AG08395 (cell line): Measurements from ENCODE around the gene SLC25A48.

ENCODE experiments used
- DNase-seq: peaks from one replicate; pipeline ENCODE4 v3.0.0; 2012; ENCODE audit warnings: mixed read lengths, low spot score

The SLC25A48 gene, protein sequence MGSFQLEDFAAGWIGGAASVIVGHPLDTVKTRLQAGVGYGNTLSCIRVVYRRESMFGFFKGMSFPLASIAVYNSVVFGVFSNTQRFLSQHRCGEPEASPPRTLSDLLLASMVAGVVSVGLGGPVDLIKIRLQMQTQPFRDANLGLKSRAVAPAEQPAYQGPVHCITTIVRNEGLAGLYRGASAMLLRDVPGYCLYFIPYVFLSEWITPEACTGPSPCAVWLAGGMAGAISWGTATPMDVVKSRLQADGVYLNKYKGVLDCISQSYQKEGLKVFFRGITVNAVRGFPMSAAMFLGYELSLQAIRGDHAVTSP

DNA sequence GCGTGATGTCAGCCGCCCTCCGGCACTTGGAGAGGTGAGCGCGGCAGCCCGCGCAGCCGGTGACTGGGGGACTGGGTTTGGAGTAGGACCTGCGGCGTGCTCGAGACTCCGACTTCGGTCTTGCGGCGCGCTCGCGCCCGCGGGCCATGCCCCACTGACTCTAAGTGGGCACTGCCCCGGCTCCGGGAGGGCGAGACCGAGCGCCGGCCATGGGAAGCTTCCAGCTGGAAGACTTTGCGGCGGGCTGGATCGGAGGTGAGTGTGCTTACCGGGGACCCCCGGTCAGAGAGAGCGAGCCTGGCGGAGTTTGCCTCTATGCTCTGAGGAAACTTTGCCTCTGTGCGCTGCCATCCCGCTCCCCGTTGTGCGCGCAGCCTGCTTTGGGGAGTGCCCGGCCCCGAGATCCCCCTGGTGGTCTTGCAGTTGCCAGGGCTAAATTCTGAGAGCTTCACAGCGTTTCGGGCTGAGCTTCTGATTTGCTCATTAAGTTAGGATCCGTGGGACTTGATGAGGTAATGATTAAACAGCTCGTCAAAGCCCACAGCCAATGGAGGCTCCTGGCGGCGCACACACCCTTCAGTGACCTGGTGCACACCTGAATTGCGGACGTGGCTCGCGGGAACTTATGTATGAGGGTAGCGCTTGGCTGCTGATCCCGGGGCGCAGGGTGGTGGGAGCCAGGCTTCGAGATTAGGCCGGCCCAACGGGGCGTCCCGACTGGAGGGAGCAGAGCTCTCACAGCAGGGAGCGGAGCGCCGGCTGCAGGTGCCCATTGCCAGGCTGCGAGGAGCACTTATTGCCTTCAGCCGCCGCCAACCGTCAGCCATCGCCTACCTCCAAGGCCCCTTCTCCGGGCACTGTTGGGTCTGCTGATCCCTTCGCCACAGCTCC lies at the start of gene SLC25A48:
Gene SLC25A48 (plus strand): TSS at position 25 of the 891 bp plus-strand sequence. CDS start 185 bp downstream, at position 210.
- peak; percentile 67 for DNase-seq

DNA sequence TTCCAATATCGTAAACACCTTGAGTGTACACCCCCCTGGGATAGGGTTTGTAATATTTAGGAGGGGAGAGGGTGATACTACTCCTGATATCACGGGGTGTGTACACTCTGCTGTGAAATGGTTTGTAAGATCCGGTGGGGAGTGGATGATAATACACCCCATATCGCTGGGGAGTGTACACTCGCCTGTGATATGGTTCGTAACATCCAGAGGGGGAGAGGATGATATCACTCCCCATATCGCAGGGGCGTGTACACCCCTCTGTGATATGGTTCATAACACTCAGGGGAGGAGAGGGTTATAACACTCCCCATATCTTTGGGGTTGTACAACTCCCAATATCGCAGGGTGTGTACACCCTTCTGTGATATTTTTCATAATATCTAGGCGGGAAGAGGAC lies 33.8 kb upstream of the SLC25A48 start:
- DNase-seq = no peak

DNA sequence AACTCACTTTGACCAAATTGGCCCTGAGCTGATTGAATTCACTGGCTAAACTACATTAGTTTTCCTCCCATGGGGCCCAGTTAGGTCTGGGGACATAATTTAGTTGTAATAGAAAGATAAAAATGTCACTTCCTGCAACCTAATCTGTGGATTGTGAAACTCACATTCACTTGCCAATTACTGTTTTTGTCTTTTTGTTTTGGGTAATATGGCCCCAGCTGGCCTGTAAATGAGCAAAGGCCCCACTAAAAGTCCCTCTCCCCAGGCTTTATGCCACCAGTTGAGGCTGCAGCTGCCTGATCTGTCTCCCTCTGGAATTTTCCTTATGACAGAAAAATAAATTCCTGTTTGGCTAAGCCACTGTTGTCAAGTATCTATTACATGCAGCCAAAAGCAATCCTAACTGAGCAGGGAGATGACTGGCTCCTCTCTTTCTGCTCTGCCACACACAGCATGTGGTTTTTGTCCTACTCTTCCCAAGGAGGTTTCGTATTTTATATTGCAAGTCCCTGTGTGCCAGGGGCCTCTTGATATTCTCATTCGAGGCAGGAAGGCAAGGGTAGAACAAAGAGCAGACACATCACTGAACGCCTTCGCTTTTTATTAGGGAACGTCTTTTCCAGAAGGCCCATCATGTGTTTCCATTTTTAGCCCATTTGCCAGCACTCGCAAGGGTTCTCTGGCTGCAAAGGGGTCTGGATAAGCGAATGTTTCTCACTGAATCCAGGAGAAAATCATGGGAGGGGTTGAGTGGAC lies 24.1 kb upstream of the SLC25A48 start:
- no peak for DNase-seq

DNA sequence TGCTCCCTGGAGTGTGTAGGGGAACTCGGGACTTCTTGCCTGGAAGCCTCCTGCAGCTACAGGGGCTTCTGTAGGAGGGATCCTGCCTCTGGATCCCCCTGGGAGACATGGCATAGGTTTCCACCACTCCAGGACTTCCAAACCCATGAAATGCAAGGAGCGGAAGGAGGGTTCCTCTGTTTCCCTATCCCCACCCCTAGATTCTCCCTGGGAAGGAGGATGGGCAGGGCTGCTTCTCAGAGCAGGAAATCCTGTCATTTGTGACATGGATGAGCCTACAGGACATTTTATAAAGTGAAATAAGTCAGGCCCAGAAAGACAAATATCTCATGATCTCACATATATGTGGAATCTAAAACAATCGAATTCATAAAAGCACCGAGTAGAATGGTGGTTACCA lies 23.5 kb upstream of the SLC25A48 start:
- no peak for DNase-seq

DNA sequence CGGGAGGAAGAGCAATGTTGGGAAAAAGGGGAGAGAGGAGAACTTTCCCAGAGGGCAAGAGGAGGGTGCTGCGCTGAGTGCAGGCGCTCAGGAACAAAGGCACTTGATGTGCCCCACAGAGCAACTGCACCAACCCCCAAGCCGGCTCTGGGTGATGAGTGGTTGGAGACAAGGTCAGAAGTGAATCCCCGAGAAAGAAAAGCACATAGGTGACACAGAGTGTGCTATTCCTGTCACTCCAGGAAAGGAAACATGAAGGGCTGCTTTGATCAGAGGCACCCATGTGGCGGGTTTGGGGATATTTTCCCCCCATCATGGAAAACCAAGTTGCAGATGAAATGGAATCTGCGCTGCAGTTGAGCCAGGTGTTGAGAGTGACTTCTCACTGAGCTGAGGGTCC lies 20.7 kb upstream of the SLC25A48 start:
- DNase-seq = no peak

DNA sequence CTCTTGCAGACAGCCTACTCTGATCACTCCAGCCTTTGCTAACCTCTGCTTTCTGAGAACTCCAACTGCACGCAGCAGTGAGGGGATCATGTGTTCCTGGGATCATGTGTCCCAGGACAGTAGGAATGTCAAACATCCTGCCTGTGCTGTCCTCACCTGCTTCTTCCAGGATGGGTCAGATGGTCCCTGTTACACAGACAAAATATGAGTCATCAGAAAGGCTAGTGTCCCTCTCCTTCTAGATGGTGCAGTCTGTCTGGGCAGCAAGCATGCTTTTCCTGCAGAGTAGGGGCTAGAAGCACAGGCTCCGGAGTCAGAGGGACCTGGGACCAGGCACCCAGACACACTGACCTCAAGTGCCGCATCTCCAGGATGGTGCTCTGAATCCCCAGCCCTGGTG lies 20.1 kb upstream of the SLC25A48 start:
- DNase-seq = no peak

DNA sequence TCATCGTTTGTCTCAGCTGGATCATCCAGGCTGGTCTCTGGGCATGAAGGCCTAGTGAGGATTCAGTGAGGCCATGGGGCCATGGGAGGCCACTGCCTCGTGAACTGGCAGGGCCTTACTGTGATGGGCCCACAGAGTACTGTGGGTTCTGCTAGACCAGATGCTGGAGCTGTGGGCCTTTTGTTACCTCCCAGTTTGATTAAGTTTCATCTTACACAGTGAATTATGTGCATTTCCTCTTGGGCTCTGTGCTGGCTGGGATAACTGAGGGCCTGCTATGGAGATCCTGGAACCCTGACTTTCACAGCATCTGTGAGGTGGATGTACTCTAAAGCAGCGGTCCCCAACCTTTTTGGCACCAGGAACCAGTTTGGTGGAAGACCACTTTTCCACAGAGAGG lies 19.7 kb upstream of the SLC25A48 start:
- no peak for DNase-seq

DNA sequence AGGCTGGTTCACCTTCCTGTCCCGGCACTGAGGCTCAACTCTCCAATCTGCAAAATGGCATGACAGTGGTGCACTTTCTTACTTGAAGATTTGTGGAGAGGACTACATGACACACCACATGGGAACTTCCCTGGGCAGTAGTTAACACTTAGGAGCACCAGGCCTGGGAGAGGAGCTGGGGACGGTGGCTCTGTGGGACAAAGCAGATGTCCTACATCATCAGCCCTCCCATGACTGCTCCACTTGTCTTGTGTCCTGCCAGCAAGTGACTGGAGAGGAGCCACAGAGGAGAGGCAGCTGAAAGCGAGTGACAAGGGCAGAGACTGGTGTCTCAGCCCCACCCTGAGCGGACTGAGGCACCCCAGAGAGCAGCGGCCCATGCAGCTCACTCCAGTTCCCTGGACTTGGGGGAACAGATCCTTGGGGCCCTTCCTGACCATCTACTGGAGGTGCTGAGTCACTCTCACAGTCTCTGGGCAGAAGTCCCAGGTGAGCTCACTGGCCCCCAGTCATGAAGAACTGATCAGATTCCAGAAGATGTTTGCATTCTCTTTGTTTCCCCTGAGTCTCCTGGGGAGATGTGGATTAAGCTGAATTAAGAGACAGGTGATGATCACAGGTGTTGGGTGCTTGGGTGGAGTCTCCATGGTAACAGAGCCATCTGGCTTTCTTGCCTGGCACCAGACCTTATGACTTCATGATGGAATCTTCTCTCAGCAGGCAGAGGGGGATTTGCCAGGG lies 13.2 kb upstream of the SLC25A48 start:
- DNase-seq = no peak

DNA sequence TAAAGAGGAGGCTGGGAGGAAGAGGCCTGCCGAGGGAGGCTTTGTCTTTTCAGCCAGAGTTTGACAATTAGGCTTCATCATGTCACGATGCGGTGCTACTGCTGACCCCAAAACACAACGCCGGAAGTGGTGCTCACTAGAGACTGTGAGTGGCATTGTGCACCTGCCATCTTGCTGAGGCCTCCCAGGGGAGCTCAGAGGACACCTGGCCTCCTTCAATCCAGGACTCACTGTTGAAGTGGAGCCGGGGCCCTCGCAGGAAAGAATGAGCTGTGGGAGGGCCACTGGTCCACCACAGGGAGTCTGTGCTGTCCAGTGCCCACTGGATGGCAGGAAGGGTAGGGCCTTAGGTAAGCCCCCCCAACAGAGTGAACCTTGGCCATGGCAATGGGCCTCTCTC lies 12.7 kb upstream of the SLC25A48 start:
- DNase-seq = no peak

DNA sequence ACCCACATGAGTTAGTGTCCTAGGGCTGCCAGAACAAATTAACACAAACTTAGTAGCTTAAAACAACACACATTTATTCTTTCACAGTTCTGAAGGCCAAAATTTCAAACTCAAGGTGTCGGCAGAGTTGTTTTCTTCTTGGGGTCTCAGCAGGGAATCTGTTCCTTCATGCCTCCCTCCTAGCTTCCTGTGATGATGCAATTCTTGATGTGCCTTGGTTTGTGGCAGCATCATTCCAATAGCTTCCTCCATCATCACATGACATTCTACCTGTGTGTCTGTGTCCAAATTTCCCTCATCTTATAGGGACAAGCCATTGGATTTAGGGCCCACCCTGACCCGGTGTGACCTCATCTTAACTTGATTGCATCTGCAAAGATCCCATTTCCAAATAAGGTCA lies 12.2 kb upstream of the SLC25A48 start:
- no peak for DNase-seq

DNA sequence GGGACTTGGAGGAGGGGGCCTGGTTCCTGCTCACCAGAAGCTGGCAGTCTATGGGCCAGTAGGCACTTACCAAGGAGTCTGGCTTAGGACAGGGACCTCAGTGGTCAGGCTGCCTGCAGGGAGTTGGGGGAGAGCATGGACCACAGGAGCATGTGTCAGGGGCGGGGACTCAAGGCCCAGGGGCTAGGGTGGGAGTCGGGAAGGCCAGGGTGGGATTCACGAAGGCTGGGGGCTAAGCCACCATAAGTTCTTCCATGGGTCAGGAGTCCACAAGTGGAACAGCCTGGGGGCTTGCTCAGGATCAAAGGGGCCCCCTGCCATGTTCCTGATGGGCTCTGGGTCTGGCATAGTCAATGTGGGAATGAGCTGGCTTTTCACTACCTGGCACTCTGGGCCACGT lies 11.5 kb upstream of the SLC25A48 start:
- no peak for DNase-seq

DNA sequence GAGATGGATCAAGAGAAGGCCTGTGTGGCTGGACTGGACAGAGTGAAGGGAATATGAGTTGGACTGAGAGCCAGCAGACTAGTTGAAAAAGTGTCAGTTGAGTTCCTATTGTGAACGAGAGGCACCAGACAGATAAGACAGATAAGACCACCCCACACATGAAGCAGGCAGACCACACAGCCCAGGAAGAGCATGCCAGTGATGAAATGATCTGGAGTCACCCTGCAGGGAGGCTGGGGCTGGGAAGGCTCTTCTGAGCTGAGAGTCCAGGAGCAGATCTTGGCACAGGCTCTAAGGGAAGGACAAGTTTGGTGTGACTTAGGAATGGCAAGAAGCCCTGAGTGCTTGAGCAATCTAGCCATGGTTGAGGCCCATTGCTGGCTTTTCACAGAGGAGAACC lies 10.6 kb upstream of the SLC25A48 start:
- no peak for DNase-seq

DNA sequence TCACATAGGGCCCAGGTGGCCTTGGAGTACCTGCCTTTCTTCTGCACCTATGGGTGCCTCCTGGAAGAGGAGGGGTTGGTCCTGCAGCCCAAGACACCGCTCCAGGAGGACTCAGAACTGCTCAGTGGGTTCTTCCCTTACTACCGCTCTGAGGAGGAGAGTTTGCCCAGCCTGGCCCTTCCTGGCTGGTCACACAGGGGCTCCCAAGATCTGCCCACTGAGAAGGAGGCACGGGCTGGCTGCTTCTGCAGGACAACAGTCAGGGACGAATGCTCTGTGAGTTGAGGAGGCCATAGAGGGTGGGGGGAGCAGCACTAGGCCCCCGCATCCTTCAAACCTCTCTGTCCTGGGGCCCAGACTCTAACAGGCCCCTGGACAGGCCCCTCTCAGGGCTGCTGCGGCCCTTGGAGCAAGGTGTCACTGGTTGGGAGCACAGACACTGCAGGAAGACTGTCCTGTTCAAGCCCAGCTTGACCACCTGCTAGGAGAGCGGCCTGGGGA lies 9.9 kb upstream of the SLC25A48 start:
- no peak for DNase-seq

DNA sequence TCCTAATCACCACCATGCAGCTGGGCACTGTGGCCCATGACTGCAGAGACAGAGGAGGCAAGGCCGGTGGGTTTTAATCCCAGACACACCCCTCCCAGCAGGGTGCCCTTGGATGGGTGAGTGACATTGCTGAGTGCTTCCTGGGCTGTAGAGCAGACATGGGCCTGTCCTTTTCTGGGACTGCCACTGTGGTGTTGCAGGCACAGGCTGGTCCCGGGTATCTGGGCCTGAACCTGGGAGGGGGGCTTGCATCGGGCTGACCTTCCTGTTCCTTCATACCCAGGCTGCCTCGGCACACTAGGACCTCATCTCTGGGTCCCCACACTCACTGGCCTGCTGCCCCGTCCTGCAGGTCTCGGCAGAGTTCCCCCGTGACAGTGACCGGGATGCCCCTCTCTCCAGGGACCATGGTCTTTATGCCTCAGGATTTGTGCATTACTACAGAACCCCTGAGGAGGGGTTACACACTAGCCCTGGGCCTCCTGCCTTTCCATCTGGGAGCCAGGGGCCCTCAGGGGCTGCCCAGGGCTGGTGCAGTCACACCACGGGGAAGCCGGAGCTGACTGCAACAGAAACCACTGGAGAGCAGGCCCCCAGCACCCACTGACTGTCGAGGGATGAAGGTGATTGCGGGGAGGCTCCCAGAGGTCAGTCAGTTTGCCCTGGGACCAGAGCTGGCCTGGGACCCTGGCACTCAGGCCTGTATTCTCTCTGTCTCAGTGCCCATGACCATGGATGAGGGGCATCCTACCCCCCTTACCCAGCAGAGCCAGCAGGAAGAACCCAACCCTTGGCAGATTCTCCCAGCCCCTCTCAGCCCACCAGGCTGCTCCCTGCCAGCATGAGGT lies 8.9 kb upstream of the SLC25A48 start:
- DNase-seq = no peak

DNA sequence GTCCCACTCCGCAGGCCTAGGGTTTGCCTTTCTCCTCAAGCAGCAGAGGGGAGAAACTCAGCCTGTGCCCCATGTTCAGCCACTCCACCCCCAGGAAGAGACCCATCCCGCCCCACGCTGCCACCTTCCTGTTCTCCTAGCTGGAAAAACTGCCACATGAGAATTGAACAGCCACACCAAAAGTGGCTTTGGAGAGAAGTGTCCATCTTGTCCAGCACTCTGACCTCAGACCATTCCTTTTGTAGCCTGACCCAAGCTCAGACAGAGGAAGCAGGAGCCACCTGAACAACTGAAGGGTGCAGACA lies 8.3 kb upstream of the SLC25A48 start:
- DNase-seq = no peak

DNA sequence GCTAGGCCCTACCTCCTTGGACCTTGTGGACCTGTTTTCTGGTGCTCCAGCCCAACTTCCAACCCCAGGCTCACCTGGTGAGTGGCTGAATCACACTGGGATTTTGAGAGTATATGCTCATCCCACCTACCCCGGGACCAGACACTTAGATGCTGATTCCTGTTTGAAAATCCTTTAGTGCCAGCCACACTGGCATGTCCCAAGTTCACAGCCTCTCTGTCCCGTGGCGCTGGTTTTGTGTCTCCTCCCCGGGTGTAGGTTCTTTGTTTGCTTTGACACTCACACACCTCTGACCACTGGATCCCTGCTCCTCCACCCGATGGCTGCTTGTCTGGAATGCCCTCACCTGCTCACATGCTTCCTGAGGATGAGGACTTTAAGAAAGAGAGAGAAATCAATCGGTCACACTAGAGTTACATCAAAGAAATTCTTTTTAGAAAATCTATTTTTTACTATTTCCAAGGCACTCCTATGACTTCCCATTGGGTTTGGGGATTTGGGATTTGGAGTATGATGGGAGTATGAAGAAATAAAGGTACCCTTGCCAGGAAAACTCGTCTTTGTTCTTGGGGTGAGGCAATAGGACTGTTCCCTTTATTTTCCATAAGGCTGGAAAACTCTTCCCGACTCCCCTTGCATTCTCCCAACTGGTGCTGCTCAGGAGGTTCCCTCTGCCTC lies 7.3 kb upstream of the SLC25A48 start:
- DNase-seq = no peak

DNA sequence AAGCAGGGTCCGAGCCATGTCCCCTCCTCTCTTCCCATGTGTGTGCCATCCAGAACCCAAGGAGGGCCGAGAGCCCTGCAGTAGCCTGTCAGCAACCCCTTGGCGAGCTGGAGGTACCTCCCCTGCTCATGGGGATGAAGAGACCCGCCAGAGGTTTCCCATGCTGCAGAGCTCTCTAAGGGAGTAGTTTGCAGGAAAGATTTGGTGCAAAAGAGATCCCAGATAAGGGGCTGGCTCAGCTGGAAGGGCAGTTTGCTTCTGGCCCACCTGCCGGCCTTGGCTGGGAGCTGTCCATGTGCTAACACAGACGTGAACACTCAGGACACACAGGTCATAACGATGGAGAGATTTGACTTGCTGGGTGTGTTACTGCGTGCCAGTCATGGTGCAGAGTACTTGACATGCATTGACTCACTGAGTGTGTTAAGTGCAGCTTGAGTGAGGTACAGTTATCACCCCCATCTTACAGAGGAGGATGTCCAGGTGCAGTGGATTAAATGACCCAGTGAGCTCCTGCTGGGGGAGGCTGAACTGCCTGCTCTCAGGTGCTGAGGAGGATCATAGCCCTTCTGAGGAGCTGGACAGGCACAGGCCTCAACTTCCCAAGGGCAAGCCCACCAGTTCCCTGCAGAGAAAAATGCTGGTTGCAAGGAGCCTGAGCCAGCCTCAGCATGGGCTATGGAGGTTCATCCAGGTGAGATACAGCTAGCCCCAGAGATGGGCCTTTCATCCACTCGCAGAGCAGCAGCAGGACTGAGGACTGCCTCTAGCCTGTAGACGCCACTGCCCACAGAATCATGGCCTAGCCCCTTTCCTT lies 6.3 kb upstream of the SLC25A48 start:
- DNase-seq = no peak

DNA sequence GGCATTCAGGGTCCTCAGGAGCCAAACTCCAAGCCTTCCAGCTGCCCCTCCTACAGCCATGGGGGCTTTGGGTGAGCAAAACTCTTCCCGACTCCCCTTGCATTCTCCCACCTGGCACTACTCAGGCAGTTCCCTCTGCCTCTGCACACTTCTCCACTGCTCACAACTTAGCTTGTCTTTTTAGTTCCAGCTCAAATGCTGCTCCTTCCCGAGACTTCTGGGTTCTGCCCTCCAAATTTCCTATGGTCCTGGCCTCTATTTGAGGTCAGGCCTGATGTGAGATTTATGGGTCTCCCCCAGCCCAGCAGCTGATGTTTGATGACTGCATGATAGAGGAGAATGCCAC lies 5.7 kb upstream of the SLC25A48 start:
- DNase-seq = no peak

DNA sequence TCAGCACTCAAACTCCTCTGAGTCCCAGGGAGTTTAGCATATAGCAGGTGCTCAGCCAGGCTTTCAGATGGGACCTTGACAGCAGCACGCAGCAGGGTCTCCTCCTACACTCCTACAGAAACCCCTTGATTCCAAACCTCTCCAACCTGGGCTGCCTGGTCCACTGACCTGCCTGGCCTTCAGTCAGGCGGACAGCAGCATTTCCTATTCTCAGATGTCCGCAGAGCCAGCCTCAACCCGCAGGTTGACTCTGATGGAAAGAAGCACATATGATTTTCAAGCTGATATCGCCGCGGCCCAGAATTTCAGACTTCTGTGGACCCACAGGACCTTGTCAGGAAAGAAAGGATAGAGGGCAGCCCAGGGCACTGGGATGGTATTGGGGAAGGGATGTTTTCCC lies 5.3 kb upstream of the SLC25A48 start:
- no peak for DNase-seq
